Measurements from ENCODE around the gene ADAM12.

Gene ADAM12

GRCh38 chr10:126137562-126138221 is 250.6 kb downstream of the ADAM12 start:
- no peak for DNase-seq (ENCODE audit: low read depth)

DNA sequence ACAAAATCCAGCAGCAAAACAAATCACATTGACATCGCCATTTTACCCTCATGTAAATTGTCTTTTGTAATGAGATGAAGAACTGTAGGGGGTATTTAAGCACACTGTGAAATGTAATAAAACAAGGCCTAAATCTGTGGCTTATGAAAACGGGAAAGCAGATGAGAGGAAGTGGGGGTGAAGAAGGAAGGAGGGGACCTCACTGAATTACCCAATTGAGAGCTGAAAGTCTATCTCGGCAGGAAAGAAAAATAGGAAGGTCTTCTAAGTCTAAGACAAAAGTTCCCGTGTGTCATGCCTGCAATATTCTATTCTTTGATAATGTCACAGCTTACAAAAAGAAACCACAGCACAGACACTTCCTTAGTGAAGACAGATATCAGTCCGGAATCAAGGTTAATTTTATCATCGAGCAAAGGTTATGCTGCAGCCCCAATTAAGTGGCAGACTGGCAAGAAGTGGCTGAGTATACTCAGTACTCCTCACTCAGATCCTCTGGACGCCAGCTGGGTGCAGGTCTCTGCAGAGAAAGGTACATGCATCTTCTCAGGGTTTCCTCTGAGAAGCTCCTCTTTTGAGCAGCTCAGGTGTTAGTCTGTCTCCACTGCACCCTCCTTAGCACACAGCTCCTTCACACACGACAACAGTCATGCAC is 252.2 kb downstream of the ADAM12 start:
- no peak for DNase-seq (ENCODE audit: low read depth)

- no peak for DNase-seq (ENCODE audit: low read depth)
Observed at GRCh38 chr10:126135177-126135576, 253.1 kb downstream of the ADAM12 start.

DNA sequence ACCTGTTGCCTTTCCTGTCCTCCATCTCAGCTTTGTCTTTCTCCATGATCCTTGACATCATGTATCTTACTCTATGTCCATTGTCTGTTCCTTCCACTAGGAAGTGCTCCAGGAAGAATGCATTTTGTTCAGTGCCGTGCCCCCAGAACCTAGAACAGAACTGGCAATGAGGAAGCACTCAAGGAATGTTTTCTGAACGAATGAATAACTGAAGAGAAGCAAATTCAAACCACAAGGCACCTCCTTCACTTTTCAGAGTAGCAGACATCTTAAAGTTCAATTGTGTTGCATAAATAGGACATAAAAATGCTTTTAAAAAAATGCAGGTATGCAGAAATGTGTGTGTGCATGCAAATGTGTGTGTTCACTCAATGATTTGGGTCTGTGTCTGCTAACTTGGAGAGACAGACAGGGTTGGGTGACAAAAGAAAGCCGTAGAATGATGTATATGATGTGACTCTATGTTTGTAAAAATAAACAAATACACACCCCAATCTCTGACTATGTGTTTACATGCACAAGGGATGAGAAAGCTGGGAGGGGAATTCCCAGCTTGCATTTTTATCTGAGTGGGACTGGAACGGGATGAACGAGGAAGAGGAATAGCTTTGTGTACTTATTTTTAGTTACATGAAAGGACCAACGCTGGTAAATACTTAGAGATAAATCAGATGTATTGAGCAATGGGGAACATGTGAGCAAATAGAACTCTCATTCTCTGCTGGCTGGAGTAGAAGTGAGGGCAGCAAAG is 254.2 kb downstream of the ADAM12 start:
- no peak for DNase-seq (ENCODE audit: low read depth)

- no peak for DNase-seq (ENCODE audit: low read depth)
Observed at GRCh38 chr10:126133082-126133620, 255.1 kb downstream of the ADAM12 start.

- DNase-seq (ENCODE audit: low read depth) = no peak
Observed at GRCh38 chr10:126131341-126131740, 256.9 kb downstream of the ADAM12 start.

GRCh38 chr10:126130271-126130710 is 258.0 kb downstream of the ADAM12 start:
- DNase-seq (ENCODE audit: low read depth) = no peak

GRCh38 chr10:126129026-126129425 is 259.3 kb downstream of the ADAM12 start:
- no peak for DNase-seq (ENCODE audit: low read depth)

DNA sequence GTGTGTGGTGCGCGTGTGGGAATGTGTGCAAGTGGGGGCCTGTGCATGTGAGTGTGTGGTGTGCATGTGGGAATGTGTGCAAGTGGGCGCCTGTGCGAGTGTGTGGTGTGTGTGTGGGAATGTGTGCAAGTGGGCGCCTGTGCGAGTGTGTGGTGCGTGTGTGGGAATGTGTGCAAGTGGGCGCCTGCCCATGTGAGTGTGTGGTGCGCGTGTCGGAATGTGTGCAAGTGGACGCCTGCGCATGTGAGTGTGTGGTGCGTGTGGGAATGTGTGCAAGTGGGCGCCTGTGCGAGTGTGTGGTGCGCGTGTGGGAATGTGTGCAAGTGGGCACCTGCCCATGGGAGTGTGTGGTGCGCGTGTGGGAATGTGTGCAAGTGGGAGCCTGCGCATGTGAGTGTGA is 259.7 kb downstream of the ADAM12 start:
- no peak for DNase-seq (ENCODE audit: low read depth)

GRCh38 chr10:126127481-126128029 is 260.7 kb downstream of the ADAM12 start:
- DNase-seq (ENCODE audit: low read depth) = no peak

DNA sequence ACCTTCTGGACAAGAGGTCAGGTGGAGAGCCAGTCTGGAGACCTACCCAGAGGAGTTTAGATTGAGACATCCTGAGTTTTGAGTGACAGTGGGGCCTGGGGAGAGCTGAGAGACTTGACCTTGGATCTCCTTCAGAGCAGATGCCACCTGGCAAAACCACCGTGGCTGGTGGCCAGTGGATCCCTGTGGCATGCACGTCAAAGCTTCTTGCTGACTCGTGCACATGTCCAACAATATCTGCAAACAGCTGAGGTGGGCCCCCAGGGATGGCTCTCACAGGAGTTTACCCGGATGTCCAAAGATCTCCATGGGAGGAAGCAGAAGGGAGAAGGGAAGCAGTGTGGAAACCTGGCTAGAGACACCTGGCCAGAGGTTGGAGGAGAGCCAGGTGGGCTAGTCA is 261.4 kb downstream of the ADAM12 start:
- no peak for DNase-seq (ENCODE audit: low read depth)

DNA sequence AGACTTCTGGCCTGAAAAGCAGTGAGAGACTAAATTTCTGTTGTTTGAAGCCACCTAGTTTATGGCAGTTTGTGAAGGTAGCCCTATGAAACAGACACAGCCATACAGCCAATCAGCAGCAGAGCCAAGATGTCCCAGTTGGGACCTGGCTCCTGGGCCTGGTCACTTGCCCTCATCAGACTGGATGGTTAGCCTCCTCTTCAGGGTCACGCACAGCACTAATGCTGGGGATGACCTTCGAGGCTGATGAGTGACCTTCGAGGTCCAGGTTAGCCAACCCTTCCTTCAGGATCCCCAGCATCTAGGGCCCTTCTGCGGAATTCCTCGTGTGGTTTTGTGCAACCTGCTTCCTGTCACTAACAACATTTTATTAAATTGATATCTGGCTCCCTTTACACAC is 262.3 kb downstream of the ADAM12 start:
- no peak for DNase-seq (ENCODE audit: low read depth)

- DNase-seq (ENCODE audit: low read depth) = no peak
Observed at GRCh38 chr10:126124668-126125349, 263.5 kb downstream of the ADAM12 start.

- no peak for DNase-seq (ENCODE audit: low read depth)
Observed at GRCh38 chr10:126124046-126124445, 264.2 kb downstream of the ADAM12 start.

DNA sequence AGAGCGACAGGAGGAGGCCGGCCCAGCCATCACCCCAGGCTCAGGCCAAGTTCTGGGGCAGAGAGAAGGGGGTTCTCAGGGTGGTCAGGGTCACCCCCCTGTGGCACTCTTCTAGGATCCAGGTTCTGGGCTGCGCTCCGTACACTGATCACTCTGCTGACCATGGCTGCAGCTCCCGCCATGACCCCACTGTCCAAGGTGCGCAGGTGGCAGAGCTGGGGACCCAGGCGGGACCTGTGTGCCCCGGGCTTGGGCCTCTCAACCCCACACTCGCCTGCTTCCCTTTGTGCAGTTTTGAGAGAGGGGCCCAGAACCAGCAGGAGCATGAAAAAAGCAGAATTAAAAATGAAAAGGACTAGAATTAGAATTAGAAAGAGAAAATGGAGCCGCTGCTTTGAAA is 264.8 kb downstream of the ADAM12 start:
- DNase-seq (ENCODE audit: low read depth) = no peak

- no peak for DNase-seq (ENCODE audit: low read depth)
Observed at GRCh38 chr10:126122881-126123280, 265.4 kb downstream of the ADAM12 start.

GRCh38 chr10:126119599-126119998 is 268.7 kb downstream of the ADAM12 start:
- no peak for DNase-seq (ENCODE audit: low read depth)

DNA sequence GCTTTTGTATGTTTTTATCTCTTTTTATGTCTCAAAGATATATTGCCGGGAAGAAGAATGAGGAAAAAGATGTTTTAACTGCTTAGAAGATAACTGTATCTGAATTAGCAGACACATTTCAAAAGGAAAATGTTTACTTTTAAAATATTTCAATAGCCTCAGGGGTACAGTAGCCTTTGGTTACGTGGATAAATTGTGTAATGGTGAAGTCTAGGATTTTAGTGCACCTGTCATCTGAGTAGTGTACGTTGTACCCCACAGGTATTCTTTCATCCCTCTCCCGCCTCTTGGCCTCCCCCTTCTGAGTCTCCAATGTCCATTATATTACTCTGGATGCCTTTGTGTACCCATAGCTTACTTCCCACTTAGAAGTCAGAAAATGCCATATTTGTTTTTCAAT is 269.8 kb downstream of the ADAM12 start:
- DNase-seq (ENCODE audit: low read depth) = no peak

DNA sequence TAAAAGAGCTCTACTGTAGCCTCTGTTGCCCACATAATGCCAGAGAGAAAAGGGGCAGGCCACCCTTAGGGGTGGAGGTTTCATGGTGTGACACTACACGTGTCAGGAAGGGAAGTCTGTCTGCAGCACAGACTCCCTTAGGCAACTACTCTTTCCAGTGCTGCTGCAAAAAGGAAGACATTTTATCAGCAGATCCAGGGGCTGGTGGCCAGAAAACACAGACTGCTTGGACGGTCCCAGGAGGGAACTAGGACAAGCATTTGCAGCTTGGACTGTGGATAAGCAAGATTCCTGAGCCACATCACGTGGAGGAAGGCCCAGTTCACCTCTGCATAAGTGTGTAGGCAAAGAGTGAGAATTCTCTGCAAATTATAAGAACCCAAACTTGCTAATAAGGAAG is 271.1 kb downstream of the ADAM12 start:
- no peak for DNase-seq (ENCODE audit: low read depth)

GRCh38 chr10:126115886-126116285 is 272.4 kb downstream of the ADAM12 start:
- DNase-seq (ENCODE audit: low read depth) = no peak

DNA sequence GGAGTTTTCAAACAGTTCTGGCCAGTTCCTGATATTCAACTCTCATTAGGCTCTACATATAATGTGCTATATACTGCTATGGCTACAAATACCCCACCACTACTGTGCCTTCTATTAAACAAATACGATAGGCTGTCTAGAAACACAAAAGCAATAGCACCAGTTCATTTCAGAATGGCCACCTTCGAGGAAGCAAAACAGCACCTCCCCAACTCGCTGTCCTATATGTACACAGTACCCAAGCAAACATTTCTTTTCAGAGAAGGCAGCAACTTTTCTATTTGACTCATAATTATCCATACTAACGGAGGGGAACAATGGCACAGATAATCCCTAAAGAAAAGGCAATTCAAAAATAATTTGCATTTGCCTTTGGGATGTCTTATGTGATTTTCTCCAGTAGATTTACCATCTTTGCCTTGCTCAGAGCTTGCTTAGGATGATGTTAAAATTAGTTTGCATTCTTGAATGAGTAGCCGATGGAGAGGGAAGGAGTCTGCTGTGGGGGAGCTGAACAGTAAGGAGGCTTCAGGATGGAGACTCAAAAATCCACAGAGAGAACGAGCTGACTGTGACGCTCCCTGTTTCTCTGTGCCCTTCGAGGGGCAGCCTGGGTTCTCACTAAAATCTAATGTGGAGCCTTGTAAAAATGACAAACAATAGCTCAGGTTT is 273.3 kb downstream of the ADAM12 start:
- DNase-seq (ENCODE audit: low read depth) = no peak
